Thoracic aorta endothelial cell (primary cell): ENCODE data around the gene KRTAP2-4. TPM values are rescaled to one million over a fixed set of nuclear protein-coding genes. Genes with fewer than 3 reads are reported as not detected.

Experiments used
- total RNA-seq: library from RNA; depleted of rRNA; stranded (reverse); fragments of >200 nt; gene quantifications from 2 replicates; pipeline ENCODE4 v1.2.3, GENCODE V29; 2012

The KRTAP2-4 gene, protein sequence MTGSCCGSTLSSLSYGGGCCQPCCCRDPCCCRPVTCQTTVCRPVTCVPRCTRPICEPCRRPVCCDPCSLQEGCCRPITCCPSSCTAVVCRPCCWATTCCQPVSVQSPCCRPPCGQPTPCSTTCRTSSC
- not detected in 2 replicates for total RNA-seq

DNA sequence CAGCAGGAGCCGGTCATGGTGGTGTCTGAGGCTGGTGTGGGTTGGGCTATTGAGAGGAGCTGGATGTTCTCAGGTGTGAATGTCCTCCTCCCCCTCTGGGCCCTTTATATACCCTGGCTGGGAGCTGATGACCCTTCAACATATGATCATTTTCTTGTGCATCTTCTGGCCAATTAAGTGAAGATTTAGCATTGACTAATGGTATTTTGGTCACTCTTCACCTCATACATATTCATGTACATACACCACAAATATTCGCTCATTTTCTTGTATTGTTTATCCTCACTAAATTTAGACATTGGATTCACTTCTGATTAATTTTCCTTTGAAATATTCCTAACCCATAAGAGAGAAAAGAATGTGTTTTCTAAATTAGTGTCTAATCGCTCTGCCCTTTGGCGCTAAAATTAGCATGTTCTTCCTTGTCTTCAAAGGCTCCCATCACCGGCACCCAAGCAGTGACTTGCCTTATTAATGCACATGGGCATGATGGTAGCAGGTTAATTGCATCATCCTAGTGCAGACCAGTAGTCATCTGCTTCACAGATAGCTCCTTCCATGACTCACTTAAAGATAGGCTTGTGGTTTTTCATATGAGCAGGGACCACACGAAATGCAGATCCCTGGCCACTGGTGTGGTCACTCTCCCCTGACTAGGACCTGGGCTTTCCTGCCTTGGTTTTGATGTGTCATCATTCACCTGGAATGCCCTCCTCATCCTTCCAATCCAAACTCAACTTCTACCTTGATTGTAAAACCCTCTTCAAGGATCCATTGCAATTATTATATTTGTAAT is at the start of gene KRTAP2-4:
KRTAP2-4 (minus strand) TSS at position 51 of the 796 bp plus-strand sequence; CDS start at position 17, 34 bp downstream.

DNA sequence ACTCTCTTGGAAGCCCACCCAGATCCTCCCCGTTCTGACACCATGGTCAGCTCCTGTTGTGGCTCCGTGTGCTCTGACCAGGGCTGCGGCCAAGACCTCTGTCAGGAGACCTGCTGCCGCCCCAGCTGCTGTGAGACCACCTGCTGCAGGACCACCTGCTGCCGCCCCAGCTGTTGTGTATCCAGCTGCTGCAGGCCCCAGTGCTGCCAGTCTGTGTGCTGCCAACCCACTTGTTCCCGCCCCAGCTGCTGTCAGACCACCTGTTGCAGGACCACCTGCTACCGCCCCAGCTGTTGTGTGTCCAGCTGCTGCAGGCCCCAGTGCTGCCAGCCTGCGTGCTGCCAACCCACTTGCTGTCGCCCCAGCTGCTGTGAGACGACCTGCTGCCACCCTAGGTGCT is 39.7 kb upstream of the KRTAP2-4 start, which contains the start of gene KRTAP4-9:
KRTAP4-9 (plus strand) TSS at position 43 of the 400 bp plus-strand sequence; CDS start at position 43, 0 bp downstream.

DNA sequence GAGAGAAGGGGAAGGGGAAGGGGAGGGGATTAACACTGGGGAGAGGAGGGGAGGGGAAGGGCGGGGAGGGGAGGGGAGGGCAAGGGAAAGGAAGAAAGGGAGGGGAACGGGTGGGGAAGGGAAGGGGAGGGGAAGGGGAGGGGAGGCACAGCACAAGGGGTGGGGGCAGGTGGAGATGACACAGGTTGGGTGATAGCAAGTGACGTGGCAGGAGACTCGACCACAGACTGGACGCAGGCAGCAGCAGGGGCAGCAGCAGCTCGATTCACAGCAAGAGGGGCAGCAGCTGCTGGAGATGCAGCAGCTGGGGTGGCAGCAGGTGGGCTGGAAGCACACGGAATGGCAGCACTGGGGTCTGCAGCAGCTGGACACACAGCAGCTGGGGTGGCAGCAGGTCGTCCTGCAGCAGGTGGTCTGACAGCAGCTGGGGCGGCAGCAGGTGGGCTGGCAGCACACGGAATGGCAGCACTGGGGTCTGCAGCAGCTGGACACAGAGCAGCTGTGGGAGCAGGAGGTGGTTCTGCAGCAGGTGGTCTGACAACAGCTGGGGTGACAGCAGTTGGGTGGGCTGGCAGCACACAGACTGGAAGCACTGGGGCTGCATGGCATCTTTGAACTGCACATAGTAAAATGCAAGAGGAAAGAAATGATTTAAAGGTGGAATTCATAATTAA is 36.0 kb upstream of the KRTAP2-4 start, which contains the start of gene KRTAP4-16:
KRTAP4-16 (minus strand) TSS at position 624 of the 674 bp plus-strand sequence; CDS start at position 624, 0 bp downstream.

DNA sequence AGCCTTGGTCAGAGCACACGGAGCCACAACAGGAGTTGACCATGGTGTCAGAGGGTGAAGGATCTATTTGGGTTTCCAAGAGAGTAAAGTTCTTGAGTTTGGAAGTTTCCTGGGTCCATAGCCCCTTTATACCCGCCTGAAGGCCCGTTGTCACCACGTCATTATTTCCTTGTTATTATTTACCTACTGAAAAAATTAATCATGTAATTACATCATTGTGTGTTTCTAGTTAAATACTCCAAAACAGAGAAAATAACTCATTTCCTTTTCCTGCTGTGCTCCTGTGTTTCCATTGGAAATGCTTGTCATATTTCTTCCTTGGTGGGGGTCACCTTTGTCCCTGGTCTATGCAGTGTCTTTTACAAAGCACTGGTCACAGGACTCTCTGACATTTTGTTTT is 32.4 kb upstream of the KRTAP2-4 start, which contains the start of gene KRTAP4-8:
KRTAP4-8 (minus strand) TSS at position 101 of the 400 bp plus-strand sequence; CDS start at position 43, 58 bp downstream.

DNA sequence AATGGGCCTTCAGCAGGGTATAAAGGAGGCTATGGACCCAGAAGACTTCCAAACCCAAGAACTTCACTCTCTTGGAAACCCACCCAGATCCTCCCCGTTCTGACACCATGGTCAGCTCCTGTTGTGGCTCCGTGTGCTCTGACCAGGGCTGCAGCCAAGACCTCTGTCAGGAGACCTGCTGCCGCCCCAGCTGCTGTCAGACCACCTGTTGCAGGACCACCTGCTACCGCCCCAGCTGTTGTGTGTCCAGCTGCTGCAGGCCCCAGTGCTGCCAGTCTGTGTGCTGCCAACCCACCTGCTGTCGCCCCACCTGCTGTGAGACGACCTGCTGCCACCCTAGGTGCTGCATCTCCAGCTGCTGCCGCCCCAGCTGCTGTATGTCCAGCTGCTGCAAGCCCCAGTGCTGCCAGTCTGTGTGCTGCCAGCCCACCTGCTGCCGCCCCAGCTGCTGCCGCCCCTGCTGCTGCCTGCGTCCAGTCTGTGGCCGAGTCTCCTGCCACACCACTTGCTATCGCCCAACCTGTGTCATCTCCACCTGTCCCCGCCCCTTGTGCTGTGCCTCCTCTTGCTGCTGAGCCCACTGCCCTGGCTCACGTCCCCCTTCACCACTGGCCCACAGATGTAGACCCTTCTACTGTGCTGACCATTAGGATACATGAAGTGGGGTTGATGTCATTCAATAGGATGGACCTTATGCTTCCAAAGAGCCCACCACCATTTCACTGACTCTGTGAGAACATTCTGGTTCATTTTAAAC is 18.6 kb upstream of the KRTAP2-4 start, which contains the start of gene KRTAP4-7:
KRTAP4-7 (plus strand) TSS at position 51 of the 757 bp plus-strand sequence; CDS start at position 108, 57 bp downstream.

DNA sequence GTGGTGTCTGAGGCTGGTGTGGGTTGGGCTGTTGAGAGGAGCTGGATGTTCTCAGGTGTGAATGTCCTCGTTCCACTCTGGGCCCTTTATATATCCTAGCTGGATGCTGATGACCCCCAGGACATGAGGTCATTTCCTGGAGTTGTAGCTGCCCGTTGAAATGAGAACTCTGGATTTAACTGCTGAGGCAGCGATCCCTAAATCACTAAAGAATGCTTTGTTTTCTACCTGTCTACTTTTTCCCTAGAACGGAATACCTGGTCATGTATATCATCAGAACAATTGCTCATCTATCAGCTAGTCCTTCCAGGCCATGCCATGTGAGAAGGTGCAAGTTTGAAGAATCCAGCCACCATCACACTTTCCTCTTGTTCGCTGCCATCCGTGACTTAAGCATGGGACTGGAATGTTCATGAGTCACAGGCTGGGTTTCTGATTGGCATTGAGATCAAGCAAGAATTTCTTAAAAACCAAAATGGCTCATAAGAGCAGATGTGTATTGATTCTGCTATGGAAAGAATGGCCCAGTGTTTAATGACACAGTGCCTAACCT is 5.6 kb downstream of the KRTAP2-4 start, which contains the start of gene KRTAP2-3:
KRTAP2-3 (minus strand) TSS at position 63 of the 553 bp plus-strand sequence. CDS start 64 bp downstream, outside the sequence.

DNA sequence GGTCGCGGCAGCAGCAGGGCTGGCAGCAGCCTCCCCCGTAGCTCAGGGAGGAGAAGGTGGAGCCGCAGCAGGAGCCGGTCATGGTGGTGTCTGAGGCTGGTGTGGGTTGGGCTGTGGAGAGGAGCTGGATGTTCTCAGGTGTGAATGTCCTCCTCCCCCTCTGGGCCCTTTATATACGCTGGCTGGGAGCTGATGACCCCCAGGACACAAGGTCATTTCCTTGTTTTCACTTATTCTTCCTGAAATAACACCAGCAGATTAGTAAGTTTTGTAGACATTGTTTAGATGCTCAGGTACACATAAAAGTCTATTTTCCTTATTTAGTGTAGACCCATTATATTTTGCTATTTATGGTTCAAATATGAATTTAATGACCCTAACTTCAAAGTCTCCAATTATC is 10.5 kb downstream of the KRTAP2-4 start, which contains the start of gene KRTAP2-2:
KRTAP2-2 (minus strand) TSS at position 101 of the 400 bp plus-strand sequence; CDS start at position 82, 19 bp downstream.

DNA sequence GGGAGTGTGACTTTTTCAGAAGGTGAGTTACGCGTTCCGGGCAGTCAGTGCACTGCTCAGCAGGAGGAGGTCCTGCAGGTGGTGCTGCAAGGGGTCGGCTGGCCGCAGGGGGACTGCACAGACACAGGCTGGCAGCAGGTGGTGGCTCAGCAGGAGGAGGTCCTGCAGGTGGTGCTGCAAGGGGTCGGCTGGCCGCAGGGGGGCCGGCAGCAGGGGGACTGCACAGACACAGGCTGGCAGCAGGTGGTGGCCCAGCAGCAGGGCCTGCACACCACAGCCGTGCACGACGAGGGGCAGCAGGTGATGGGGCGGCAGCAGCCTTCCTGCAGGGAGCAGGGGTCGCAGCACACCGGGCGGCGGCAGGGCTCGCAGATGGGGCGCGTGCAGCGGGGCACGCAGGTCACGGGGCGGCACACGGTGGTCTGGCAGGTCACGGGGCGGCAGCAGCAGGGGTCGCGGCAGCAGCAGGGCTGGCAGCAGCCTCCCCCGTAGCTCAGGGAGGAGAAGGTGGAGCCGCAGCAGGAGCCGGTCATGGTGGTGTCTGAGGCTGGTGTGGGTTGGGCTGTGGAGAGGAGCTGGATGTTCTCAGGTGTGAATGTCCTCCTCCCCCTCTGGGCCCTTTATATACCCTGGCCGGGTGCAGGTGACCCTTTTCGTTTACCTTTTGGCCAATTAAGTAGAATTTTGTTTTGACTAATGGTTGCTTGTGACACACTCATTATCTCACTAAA is 18.8 kb downstream of the KRTAP2-4 start, which contains the start of gene KRTAP2-1:
KRTAP2-1 (minus strand) TSS at position 582 of the 731 bp plus-strand sequence; CDS start at position 533, 49 bp downstream.

DNA sequence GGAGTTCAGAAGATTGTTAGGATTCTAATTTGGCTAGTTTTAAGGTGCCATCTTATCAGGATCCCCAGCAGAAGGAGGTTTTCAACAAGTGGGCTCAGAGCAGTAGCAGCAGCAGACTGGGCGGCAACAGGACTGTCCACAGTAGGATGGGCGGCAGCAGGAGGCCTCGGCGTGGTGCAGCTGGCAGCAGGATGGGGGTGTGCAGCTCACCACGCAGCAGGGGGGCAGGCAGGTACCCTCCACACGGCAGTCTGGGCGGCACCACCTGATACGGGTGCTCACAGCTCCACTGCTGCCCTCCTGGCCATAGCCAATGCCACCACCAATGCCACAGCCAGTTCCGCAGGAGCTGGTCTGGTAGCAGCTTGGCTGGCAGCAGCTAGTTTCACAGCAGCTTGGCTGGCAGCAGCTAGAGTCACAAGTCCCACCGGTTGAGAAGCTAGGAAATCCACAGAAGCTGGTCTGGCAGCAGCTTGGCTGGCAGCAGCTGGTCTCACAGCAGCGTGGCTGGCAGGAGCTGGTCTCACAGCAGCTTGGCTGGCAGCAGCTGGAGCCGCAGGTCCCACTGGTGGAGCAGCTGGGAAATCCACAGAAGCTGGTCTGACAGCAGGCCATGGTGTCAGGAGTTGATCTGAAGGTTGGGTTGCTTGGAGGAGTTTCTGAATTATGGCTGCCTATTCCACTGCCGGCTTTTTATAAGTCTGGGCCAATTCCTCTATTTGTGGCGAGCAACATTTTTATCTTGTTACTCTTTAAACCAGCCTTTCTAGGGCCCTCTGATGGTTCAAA is 24.7 kb downstream of the KRTAP2-4 start, which contains the start of gene KRTAP1-1:
KRTAP1-1 (minus strand) TSS at position 668 of the 789 bp plus-strand sequence; CDS start at position 615, 53 bp downstream.

DNA sequence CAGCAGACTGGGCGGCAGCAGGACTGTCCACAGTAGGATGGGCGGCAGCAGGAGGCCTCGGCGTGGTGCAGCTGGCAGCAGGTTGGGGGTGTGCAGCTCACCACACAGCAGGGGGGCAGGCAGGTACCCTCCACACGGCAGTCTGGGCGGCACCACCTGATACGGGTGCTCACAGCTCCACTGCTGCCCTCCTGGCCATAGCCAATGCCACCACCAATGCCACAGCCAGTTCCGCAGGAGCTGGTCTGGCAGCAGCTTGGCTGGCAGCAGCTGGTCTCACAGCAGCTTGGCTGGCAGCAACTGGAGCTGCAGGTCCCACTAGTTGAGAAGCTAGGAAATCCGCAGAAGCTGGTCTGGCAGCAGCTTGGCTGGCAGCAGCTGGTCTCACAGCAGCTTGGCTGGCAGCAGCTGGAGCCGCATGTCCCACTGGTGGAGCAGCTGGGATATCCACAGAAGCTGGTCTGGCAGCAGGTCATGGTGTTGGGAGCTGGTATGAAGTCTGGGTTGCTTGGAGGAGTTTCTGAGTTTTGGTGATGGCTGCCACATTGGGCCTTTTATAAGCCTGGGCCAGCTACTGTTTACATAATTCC is 31.2 kb downstream of the KRTAP2-4 start, which contains the start of gene KRTAP1-3:
KRTAP1-3 (minus strand) TSS at position 529 of the 590 bp plus-strand sequence; CDS start at position 476, 53 bp downstream.

DNA sequence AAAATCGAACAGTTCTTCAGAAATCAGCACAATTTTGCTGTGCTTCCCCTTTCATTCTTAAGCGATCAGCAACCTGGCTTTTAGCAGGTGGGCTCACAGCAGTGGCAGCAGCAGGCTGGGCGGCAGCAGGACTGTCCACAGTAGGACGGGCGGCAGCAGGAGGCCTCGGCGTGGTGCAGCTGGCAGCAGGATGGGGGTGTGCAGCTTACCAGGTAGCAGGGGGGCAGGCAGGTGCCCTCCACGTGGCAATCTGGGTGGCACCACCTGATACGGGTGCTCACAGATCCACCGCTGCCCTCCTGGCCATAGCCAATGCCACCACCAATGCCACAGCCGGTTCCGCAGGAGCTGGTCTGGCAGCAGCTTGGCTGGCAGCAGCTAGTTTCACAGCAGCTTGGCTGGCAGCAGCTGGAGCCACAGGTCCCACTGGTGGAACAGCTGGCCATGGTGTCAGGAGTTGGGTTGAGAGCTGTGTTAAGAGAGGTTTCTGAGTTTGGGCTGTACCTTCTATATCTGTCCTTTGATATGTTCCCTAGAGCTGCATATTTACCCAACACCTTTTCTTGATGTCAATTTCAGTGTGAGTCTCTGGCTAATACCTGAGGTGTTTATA is 35.9 kb downstream of the KRTAP2-4 start, which contains the start of gene KRTAP1-4:
KRTAP1-4 (minus strand) TSS at position 563 of the 613 bp plus-strand sequence; CDS start at position 446, 117 bp downstream.

DNA sequence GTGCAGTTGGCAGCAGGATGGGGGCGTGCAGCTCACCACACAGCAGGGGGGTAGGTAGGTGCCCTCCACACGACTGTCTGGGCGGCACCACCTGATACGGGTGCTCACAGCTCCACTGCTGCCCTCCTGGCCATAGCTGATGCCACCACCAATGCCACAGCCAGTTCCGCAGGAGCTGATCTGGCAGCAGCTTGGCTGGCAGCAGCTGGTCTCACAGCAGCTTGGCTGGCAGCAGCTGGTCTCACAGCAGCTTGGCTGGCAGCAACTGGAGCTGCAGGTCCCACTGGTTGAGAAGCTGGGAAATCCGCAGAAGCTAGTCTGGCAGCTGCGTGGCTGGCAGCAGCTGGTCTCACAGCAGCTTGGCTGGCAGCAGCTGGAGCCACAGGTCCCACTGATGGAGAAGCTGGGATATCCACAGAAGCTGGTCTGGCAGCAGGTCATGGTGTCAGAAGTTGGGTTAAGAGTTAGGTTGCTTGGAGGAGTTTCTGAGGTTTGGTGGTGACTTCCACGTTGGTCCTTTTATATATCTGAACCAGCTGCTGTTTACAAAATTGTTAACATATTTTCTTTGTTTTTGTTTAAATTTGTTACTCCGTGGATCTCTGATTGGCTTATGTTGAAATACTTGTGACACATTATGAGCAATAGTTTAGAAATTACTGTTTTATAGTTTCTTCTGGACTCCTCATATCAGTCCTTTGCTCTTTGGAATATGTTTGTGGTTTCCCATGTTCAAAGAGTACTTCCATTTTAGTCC is 38.8 kb downstream of the KRTAP2-4 start, which contains the start of gene KRTAP1-5:
KRTAP1-5 (minus strand) TSS at position 494 of the 757 bp plus-strand sequence; CDS start at position 441, 53 bp downstream.

Other genes starting within 250 kb of the KRTAP2-4 start
- 2.1 and 10.2 TPM in 2 replicates for gene KRT10, start 243.3 kb downstream of the KRTAP2-4 start, total RNA-seq
- gene KRT12, start 198.7 kb downstream of the KRTAP2-4 start, total RNA-seq = not detected in 2 replicates
- not detected in 2 replicates for gene KRT20, start 180.6 kb downstream of the KRTAP2-4 start, total RNA-seq
- not detected in 2 replicates for gene KRT23, start 128.2 kb downstream of the KRTAP2-4 start, total RNA-seq
- not detected in 2 replicates for gene KRT39, start 98.9 kb downstream of the KRTAP2-4 start, total RNA-seq
- gene KRT40, start 81.6 kb downstream of the KRTAP2-4 start, total RNA-seq = not detected in 2 replicates
- gene KRTAP3-3, start 71.7 kb downstream of the KRTAP2-4 start, total RNA-seq = not detected in 2 replicates
- not detected in 2 replicates for gene KRTAP3-2, start 66.0 kb downstream of the KRTAP2-4 start, total RNA-seq
- gene KRTAP3-1, start 56.8 kb downstream of the KRTAP2-4 start, total RNA-seq = not detected in 2 replicates
- not detected in 2 replicates for gene KRTAP1-5, start 38.7 kb downstream of the KRTAP2-4 start, total RNA-seq
- gene KRTAP1-4, start 35.7 kb downstream of the KRTAP2-4 start, total RNA-seq = not detected in 2 replicates
- gene KRTAP1-3, start 31.0 kb downstream of the KRTAP2-4 start, total RNA-seq = not detected in 2 replicates
- gene KRTAP1-1, start 24.4 kb downstream of the KRTAP2-4 start, total RNA-seq = not detected in 2 replicates
- not detected in 2 replicates for gene KRTAP2-1, start 18.6 kb downstream of the KRTAP2-4 start, total RNA-seq
- gene KRTAP2-2, start 10.6 kb downstream of the KRTAP2-4 start, total RNA-seq = not detected in 2 replicates
- gene KRTAP2-3, start 5.8 kb downstream of the KRTAP2-4 start, total RNA-seq = not detected in 2 replicates
- not detected in 2 replicates for gene KRTAP4-7, start 18.3 kb upstream of the KRTAP2-4 start, total RNA-seq
- gene KRTAP4-8, start 32.3 kb upstream of the KRTAP2-4 start, total RNA-seq = not detected in 2 replicates
- not detected in 2 replicates for gene KRTAP4-16, start 36.3 kb upstream of the KRTAP2-4 start, total RNA-seq
- not detected in 2 replicates for gene KRTAP4-9, start 39.5 kb upstream of the KRTAP2-4 start, total RNA-seq
- not detected in 2 replicates for gene KRTAP4-11, start 52.5 kb upstream of the KRTAP2-4 start, total RNA-seq
- gene KRTAP4-12, start 58.3 kb upstream of the KRTAP2-4 start, total RNA-seq = not detected in 2 replicates
- not detected in 2 replicates for gene KRTAP4-6, start 74.7 kb upstream of the KRTAP2-4 start, total RNA-seq
- gene KRTAP4-5, start 83.9 kb upstream of the KRTAP2-4 start, total RNA-seq = not detected in 2 replicates
- not detected in 2 replicates for gene KRTAP4-4, start 94.9 kb upstream of the KRTAP2-4 start, total RNA-seq
- not detected in 2 replicates for gene KRTAP4-3, start 102.3 kb upstream of the KRTAP2-4 start, total RNA-seq
- not detected in 2 replicates for gene KRTAP4-2, start 112.3 kb upstream of the KRTAP2-4 start, total RNA-seq
- not detected in 2 replicates for gene KRTAP4-1, start 119.0 kb upstream of the KRTAP2-4 start, total RNA-seq
- gene KRTAP9-1, start 124.0 kb upstream of the KRTAP2-4 start, total RNA-seq = not detected in 2 replicates
- not detected in 2 replicates for gene KRTAP9-2, start 160.8 kb upstream of the KRTAP2-4 start, total RNA-seq
- not detected in 2 replicates for gene KRTAP9-3, start 166.6 kb upstream of the KRTAP2-4 start, total RNA-seq
- gene KRTAP9-8, start 172.1 kb upstream of the KRTAP2-4 start, total RNA-seq = not detected in 2 replicates
- gene KRTAP9-4, start 183.8 kb upstream of the KRTAP2-4 start, total RNA-seq = not detected in 2 replicates
- not detected in 2 replicates for gene KRTAP9-9, start 189.5 kb upstream of the KRTAP2-4 start, total RNA-seq
- gene KRTAP9-6, start 199.5 kb upstream of the KRTAP2-4 start, total RNA-seq = not detected in 2 replicates
- gene KRTAP9-7, start 209.8 kb upstream of the KRTAP2-4 start, total RNA-seq = not detected in 2 replicates
- gene KRTAP29-1, start 237.0 kb upstream of the KRTAP2-4 start, total RNA-seq = not detected in 2 replicates
- not detected in 2 replicates for gene KRTAP16-1, start 243.4 kb upstream of the KRTAP2-4 start, total RNA-seq
- gene KRTAP17-1, start 249.8 kb upstream of the KRTAP2-4 start, total RNA-seq = not detected in 2 replicates